GM12865 (cell line): ENCODE results near the gene PMFBP1.
A peak's percentile ranks its signal among the peaks of the same experiment; 100 is the strongest.

Experiments used
- DNase-seq: peaks from one replicate; pipeline ENCODE4 v3.0.0; 2010; ENCODE audit warnings: low read depth
- H3K4me3 ChIP-seq: 2 replicates; pipeline ENCODE4 v1.5.1; 2011; ENCODE audit warnings: mild to moderate bottlenecking, low read depth, low read length, control low read depth
- CTCF ChIP-seq: IDR thresholded peaks from 2 replicates; pipeline ENCODE4 v1.5.1; 2011; ENCODE audit warnings: low read length, control low read depth, low read depth, inconsistent platforms; ENCODE audit not compliant: insufficient read depth; ENCODE audit errors: missing control alignments

The PMFBP1 gene

GRCh38 chr16:72211110-72211509 is 39.2 kb upstream of the PMFBP1 start:
- no peak overlapping the region for H3K4me3 ChIP-seq
- DNase-seq, result no peak
- TF ChIP-seq CTCF, result no peak

- DNase-seq, result peak; percentile 24
- no peak for TF ChIP-seq CTCF
These were observed 38.6 kb upstream of the PMFBP1 start for GRCh38 chr16:72210555-72210954.

GRCh38 chr16:72210072-72210471 is 38.1 kb upstream of the PMFBP1 start:
- H3K4me3 ChIP-seq, result no peak overlapping the region
- DNase-seq, result no peak
- TF ChIP-seq CTCF, result no peak

More at GRCh38 chr16:72210555-72210954, 38.6 kb upstream of the PMFBP1 start:
- no peak overlapping the region for H3K4me3 ChIP-seq

GRCh38 chr16:72206299-72206698 is 34.3 kb upstream of the PMFBP1 start:
- DNase-seq, result no peak
- H3K4me3 ChIP-seq, result no peak overlapping the region
- TF ChIP-seq CTCF, result no peak

GRCh38 chr16:72203401-72203800 is 31.4 kb upstream of the PMFBP1 start:
- H3K4me3 ChIP-seq, result peak overlapping the region; percentile 24
- no peak for TF ChIP-seq CTCF
- peak; percentile 76 for DNase-seq

- no peak for TF ChIP-seq CTCF
- no peak overlapping the region for H3K4me3 ChIP-seq
- no peak for DNase-seq
These were observed 30.1 kb upstream of the PMFBP1 start for GRCh38 chr16:72202014-72202413.

- no peak for DNase-seq
- no peak for TF ChIP-seq CTCF
- no peak overlapping the region for H3K4me3 ChIP-seq
These were observed 29.4 kb upstream of the PMFBP1 start for GRCh38 chr16:72201387-72201786.
